K562 (cell line): Measurements from ENCODE around the gene GPHA2.

Source experiments
- EZH2 ChIP-seq: IDR thresholded peaks from 2 replicates; pipeline ENCODE4 v1.6.1; 2012; ENCODE audit warnings: low read depth, mild to moderate bottlenecking, inconsistent platforms, low read length, borderline replicate concordance
- JUN ChIP-seq, 2 experiments: sonication (generic) in 1 of 2; formaldehyde crosslinking in 1 of 2; IDR thresholded peaks; 2 replicates each; pipeline versions ENCODE4 v1.6.1 to v1.8.0; 2012 to 2022; ENCODE audit warnings: borderline replicate concordance in 2 of 2, mild to moderate bottlenecking in 2 of 2, improper control_type of control experiment in 1 of 2, low read depth in 1 of 2, low read length in 1 of 2, missing genetic modification reagents in 1 of 2
- KLF6 ChIP-seq: fragments of 250-450 bp; sonication (Bioruptor Pico); IDR thresholded peaks from 2 replicates; pipeline ENCODE4 v1.4.0; 2020; ENCODE audit warnings: mild to moderate bottlenecking, moderate library complexity, borderline replicate concordance
- NFIC ChIP-seq: fragments of 450-650 bp; IDR thresholded peaks from 2 replicates; pipeline ENCODE4 v1.6.1; 2017; ENCODE audit warnings: mild to moderate bottlenecking, inconsistent platforms
- PURB ChIP-seq: sonication (generic); formaldehyde crosslinking; IDR thresholded peaks from 2 replicates; pipeline ENCODE4 v1.9.0; 2021; ENCODE audit warnings: low read depth, mild to moderate bottlenecking, missing genetic modification reagents
- TF ChIP-seq, protein P1 (sequence below), 3 experiments: IDR thresholded peaks in 2 of 3; conservative IDR thresholded peaks in 1 of 3; 2 replicates each; pipeline ENCODE4 v1.5.1; 2011 to 2012; ENCODE audit warnings: low read length in 3 of 3, mild to moderate bottlenecking in 3 of 3, control low read depth in 2 of 3, improper control_type of control experiment in 1 of 3, inconsistent platforms in 1 of 3, low read depth in 1 of 3, mixed read lengths in 1 of 3, moderate library complexity in 1 of 3; ENCODE audit not compliant: insufficient read depth in 2 of 3

DNA sequence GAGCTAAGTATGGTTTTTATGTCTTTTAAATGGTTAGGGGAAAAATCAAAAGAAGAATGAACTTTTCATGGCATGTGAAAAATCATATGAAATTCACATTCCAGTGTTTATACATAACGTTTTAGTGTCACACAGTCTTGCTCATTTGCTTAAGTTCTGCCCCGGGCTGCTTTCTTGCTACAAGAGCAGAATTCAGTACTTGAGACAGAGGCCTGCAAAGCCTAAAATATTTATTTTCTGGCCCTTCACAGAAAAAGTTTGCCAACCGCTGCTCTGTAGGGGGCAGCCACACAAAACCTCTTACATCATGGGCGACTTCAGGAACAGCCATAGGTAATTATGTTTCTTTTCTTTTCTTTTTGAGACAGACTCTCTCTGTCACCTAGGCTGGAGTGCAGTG, 17.7 kb downstream of the GPHA2 start:
- TF ChIP-seq PURB (CRISPR knock-in tag) (no peak), EZH2 (no peak), NFIC (no peak), JUN (IDR thresholded peaks at IDR 0.05; ENCODE audit: borderline replicate concordance, low read depth, low read length) (no peak), JUN (CRISPR knock-in tag; IDR thresholded peaks at IDR 0.05; ENCODE audit: borderline replicate concordance) (no peak), KLF6 (CRISPR knock-in tag) (no peak)
- TF ChIP-seq, protein P1, sequence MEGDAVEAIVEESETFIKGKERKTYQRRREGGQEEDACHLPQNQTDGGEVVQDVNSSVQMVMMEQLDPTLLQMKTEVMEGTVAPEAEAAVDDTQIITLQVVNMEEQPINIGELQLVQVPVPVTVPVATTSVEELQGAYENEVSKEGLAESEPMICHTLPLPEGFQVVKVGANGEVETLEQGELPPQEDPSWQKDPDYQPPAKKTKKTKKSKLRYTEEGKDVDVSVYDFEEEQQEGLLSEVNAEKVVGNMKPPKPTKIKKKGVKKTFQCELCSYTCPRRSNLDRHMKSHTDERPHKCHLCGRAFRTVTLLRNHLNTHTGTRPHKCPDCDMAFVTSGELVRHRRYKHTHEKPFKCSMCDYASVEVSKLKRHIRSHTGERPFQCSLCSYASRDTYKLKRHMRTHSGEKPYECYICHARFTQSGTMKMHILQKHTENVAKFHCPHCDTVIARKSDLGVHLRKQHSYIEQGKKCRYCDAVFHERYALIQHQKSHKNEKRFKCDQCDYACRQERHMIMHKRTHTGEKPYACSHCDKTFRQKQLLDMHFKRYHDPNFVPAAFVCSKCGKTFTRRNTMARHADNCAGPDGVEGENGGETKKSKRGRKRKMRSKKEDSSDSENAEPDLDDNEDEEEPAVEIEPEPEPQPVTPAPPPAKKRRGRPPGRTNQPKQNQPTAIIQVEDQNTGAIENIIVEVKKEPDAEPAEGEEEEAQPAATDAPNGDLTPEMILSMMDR (IDR thresholded peaks at IDR 0.05 in 2 of 3, conservative IDR thresholded peaks at IDR 0.05 in 1 of 3; ENCODE audit: insufficient read depth in 2 of 3, low read depth in 1 of 3, low read length in 3 of 3) = peak; percentile 32 to 59 (median 50); a peak in 3 of 6 replicates
